Activated naive CD8-positive, alpha-beta T cell treated with anti-CD3 and anti-CD28 coated beads, Interleukin-2, amount 50 U/mL, for 24 hours (primary cell): Measurements from ENCODE around the gene SDK2.

Experiments used
- ATAC-seq: fragments of 150-1000 bp; cut with Tn5 transposase; one replicate; pipeline ENCODE4 v1.10.0; 2021
- DNase-seq: peaks from one replicate; pipeline ENCODE4 v3.0.0; 2021
- H3K27ac Mint-ChIP-seq: one replicate; pipeline ENCODE4 v1.8.0; 2021; ENCODE audit warnings: mild to moderate bottlenecking, mixed read lengths
- H3K27me3 Mint-ChIP-seq: one replicate; pipeline ENCODE4 v1.8.0; 2021; ENCODE audit warnings: mixed read lengths
- H3K36me3 Mint-ChIP-seq: one replicate; pipeline ENCODE4 v1.8.0; 2021; ENCODE audit warnings: low read depth, mixed read lengths
- H3K4me1 Mint-ChIP-seq: one replicate; pipeline ENCODE4 v1.8.0; 2021; ENCODE audit warnings: mixed read lengths
- H3K4me3 Mint-ChIP-seq: one replicate; pipeline ENCODE4 v1.8.0; 2021; ENCODE audit warnings: mild to moderate bottlenecking, moderate library complexity, mixed read lengths
- H3K9me3 Mint-ChIP-seq: one replicate; pipeline ENCODE4 v1.8.0; 2021; ENCODE audit warnings: mixed read lengths

The SDK2 gene

GRCh38 chr17:73412914-73413313 lies 231.3 kb downstream of the SDK2 start:
- Mint-ChIP-seq H3K9me3 (no peaks in the 10 kb centered on the region), H3K27me3 (no peaks in the 10 kb centered on the region), H3K27ac (no peak overlapping the region), H3K36me3 (no peaks in the 10 kb centered on the region), H3K4me3 (no peak overlapping the region), H3K4me1 (no peaks in the 10 kb centered on the region)
- no peak for ATAC-seq
- DNase-seq: no peak

- Mint-ChIP-seq H3K4me1 (no peaks in the 10 kb centered on the region), H3K9me3 (no peaks in the 10 kb centered on the region)
- no peak for ATAC-seq
Measured at GRCh38 chr17:73411313-73411747, 232.9 kb downstream of the SDK2 start.

GRCh38 chr17:73410586-73411312 lies 233.5 kb downstream of the SDK2 start:
- Mint-ChIP-seq H3K4me1 (no peaks in the 10 kb centered on the region), H3K27me3 (no peaks in the 10 kb centered on the region), H3K4me3 (no peak overlapping the region), H3K27ac (no peak overlapping the region), H3K36me3 (no peaks in the 10 kb centered on the region), H3K9me3 (no peaks in the 10 kb centered on the region)
- no peak for ATAC-seq
- no peak for DNase-seq

More at GRCh38 chr17:73411313-73411747, 232.9 kb downstream of the SDK2 start:
- H3K27me3 Mint-ChIP-seq: no peaks in the 10 kb centered on the region
- H3K4me3 Mint-ChIP-seq: no peak overlapping the region
- no peaks in the 10 kb centered on the region for H3K36me3 Mint-ChIP-seq
- no peak overlapping the region for H3K27ac Mint-ChIP-seq
- DNase-seq: no peak

- Mint-ChIP-seq H3K9me3 (no peaks in the 10 kb centered on the region), H3K27ac (no peak overlapping the region), H3K4me3 (no peak overlapping the region), H3K36me3 (peaks cover 3% of the 10 kb centered on the region), H3K27me3 (no peaks in the 10 kb centered on the region), H3K4me1 (no peaks in the 10 kb centered on the region)
- ATAC-seq (no peak), DNase-seq (no peak)
Measured at GRCh38 chr17:73404246-73404645, 240.0 kb downstream of the SDK2 start.

GRCh38 chr17:73402466-73402865 lies 241.8 kb downstream of the SDK2 start:
- no peaks in the 10 kb centered on the region for H3K9me3 Mint-ChIP-seq
- ATAC-seq (no peak), DNase-seq (no peak)
- no peaks in the 10 kb centered on the region for H3K27me3 Mint-ChIP-seq
- H3K4me1 Mint-ChIP-seq: no peaks in the 10 kb centered on the region
- no peak overlapping the region for H3K27ac Mint-ChIP-seq
- no peak overlapping the region for H3K4me3 Mint-ChIP-seq
- H3K36me3 Mint-ChIP-seq: peaks cover 3% of the 10 kb centered on the region

- Mint-ChIP-seq H3K36me3 (peaks cover 3% of the 10 kb centered on the region), H3K4me1 (no peaks in the 10 kb centered on the region), H3K9me3 (no peaks in the 10 kb centered on the region), H3K27me3 (no peaks in the 10 kb centered on the region), H3K27ac (no peak overlapping the region), H3K4me3 (no peak overlapping the region)
- ATAC-seq (no peak), DNase-seq (no peak)
Measured at GRCh38 chr17:73401911-73402310, 242.3 kb downstream of the SDK2 start.

GRCh38 chr17:73400915-73401545 lies 243.2 kb downstream of the SDK2 start:
- Mint-ChIP-seq H3K4me3 (no peak overlapping the region), H3K4me1 (no peaks in the 10 kb centered on the region), H3K27me3 (no peaks in the 10 kb centered on the region), H3K9me3 (no peaks in the 10 kb centered on the region), H3K27ac (no peak overlapping the region), H3K36me3 (peaks cover 3% of the 10 kb centered on the region)
- DNase-seq: no peak
- no peak for ATAC-seq

GRCh38 chr17:73399056-73399455 lies 245.2 kb downstream of the SDK2 start:
- Mint-ChIP-seq H3K36me3 (no peaks in the 10 kb centered on the region), H3K27ac (no peak overlapping the region), H3K4me1 (no peaks in the 10 kb centered on the region), H3K4me3 (no peak overlapping the region), H3K27me3 (no peaks in the 10 kb centered on the region), H3K9me3 (no peaks in the 10 kb centered on the region)
- DNase-seq (no peak), ATAC-seq (no peak)

GRCh38 chr17:73397856-73398540 lies 246.2 kb downstream of the SDK2 start:
- no peak overlapping the region for H3K4me3 Mint-ChIP-seq
- ATAC-seq: no peak
- no peaks in the 10 kb centered on the region for H3K27me3 Mint-ChIP-seq
- no peaks in the 10 kb centered on the region for H3K4me1 Mint-ChIP-seq
- DNase-seq: no peak
- H3K27ac Mint-ChIP-seq: no peak overlapping the region
- H3K36me3 Mint-ChIP-seq: no peaks in the 10 kb centered on the region
- no peaks in the 10 kb centered on the region for H3K9me3 Mint-ChIP-seq

GRCh38 chr17:73397278-73397826 lies 246.9 kb downstream of the SDK2 start:
- ATAC-seq (no peak), DNase-seq (no peak)
- H3K27ac Mint-ChIP-seq: no peak overlapping the region
- H3K9me3 Mint-ChIP-seq: no peaks in the 10 kb centered on the region
- H3K4me3 Mint-ChIP-seq: no peak overlapping the region
- H3K27me3 Mint-ChIP-seq: no peaks in the 10 kb centered on the region
- no peaks in the 10 kb centered on the region for H3K36me3 Mint-ChIP-seq
- no peaks in the 10 kb centered on the region for H3K4me1 Mint-ChIP-seq

GRCh38 chr17:73396431-73397277 lies 247.6 kb downstream of the SDK2 start:
- Mint-ChIP-seq H3K4me3 (no peak overlapping the region), H3K9me3 (no peaks in the 10 kb centered on the region), H3K4me1 (no peaks in the 10 kb centered on the region), H3K27ac (no peak overlapping the region), H3K27me3 (no peaks in the 10 kb centered on the region), H3K36me3 (no peaks in the 10 kb centered on the region)
- ATAC-seq (no peak), DNase-seq (no peak)

- Mint-ChIP-seq H3K4me3 (no peak overlapping the region), H3K9me3 (no peaks in the 10 kb centered on the region), H3K36me3 (no peaks in the 10 kb centered on the region), H3K27me3 (no peaks in the 10 kb centered on the region), H3K27ac (no peak overlapping the region), H3K4me1 (no peaks in the 10 kb centered on the region)
- ATAC-seq: no peak
- no peak for DNase-seq
Measured at GRCh38 chr17:73394512-73395450, 249.5 kb downstream of the SDK2 start.

GRCh38 chr17:73393962-73394361 lies 250.3 kb downstream of the SDK2 start:
- Mint-ChIP-seq H3K4me1 (no peaks in the 10 kb centered on the region), H3K27ac (no peak overlapping the region), H3K9me3 (no peaks in the 10 kb centered on the region), H3K27me3 (no peaks in the 10 kb centered on the region), H3K4me3 (no peak overlapping the region), H3K36me3 (no peaks in the 10 kb centered on the region)
- DNase-seq (peak; percentile 3), ATAC-seq (no peak)
